ENCODE measurements around the gene LILRB2.
"Not testable (repeated sequence)": the region's sequence is repeated elsewhere in the genome, so short reads cannot be mapped to it uniquely, and the experiment has no call there.

The LILRB2 gene

GRCh38 chr19:54294539-54294938 lies 13.6 kb upstream of the LILRB2 start:
- H3K9me3 ChIP-seq = no peaks in the 10 kb centered on the region
- H3K4me3 ChIP-seq (ENCODE audit: low read depth, low read length) = no peak overlapping the region
- TF ChIP-seq CTCF (IDR thresholded peaks at IDR 0.05; ENCODE audit: low read depth, low read length) = no peak
- DNase-seq = no peak
- H3K27me3 ChIP-seq = peaks cover 17% of the 10 kb centered on the region
- no peaks in the 10 kb centered on the region for H3K4me1 ChIP-seq
- H3K36me3 ChIP-seq = no peaks in the 10 kb centered on the region

GRCh38 chr19:54289160-54289559 lies 8.2 kb upstream of the LILRB2 start:
- DNase-seq; H3K4me1 ChIP-seq; H3K9me3 ChIP-seq; H3K4me3 ChIP-seq (ENCODE audit: low read depth, low read length); H3K36me3 ChIP-seq: not testable (repeated sequence)
- H3K27me3 ChIP-seq = peaks cover 11% of the 10 kb centered on the region

- Histone ChIP-seq H3K4me3 (ENCODE audit: low read depth, low read length) (no peak overlapping the region), H3K27me3 (peaks cover 28% of the 10 kb centered on the region), H3K36me3 (no peaks in the 10 kb centered on the region), H3K9me3 (no peaks in the 10 kb centered on the region), H3K4me1 (no peaks in the 10 kb centered on the region)
- TF ChIP-seq CTCF (IDR thresholded peaks at IDR 0.05; ENCODE audit: low read depth, low read length) = no peak
- no peak for DNase-seq
Measured at GRCh38 chr19:54287456-54287855, 6.5 kb upstream of the LILRB2 start.

GRCh38 chr19:54286283-54286682 lies 5.4 kb upstream of the LILRB2 start:
- DNase-seq; H3K36me3 ChIP-seq; H3K4me1 ChIP-seq; H3K4me3 ChIP-seq (ENCODE audit: low read depth, low read length); H3K9me3 ChIP-seq: not testable (repeated sequence)
- peaks cover 33% of the 10 kb centered on the region for H3K27me3 ChIP-seq

GRCh38 chr19:54285427-54286056 lies 4.6 kb upstream of the LILRB2 start:
- H3K4me3 ChIP-seq (ENCODE audit: low read depth, low read length); H3K36me3 ChIP-seq; DNase-seq; H3K4me1 ChIP-seq; H3K9me3 ChIP-seq: not testable (repeated sequence)
- peaks cover 37% of the 10 kb centered on the region for H3K27me3 ChIP-seq

GRCh38 chr19:54282686-54283470 lies 2.0 kb upstream of the LILRB2 start:
- Histone ChIP-seq H3K4me3 (ENCODE audit: low read depth, low read length) (no peak overlapping the region), H3K27me3 (peaks cover 41% of the 10 kb centered on the region), H3K9me3 (no peaks in the 10 kb centered on the region), H3K36me3 (no peaks in the 10 kb centered on the region), H3K4me1 (no peaks in the 10 kb centered on the region)
- DNase-seq = no peak
- TF ChIP-seq CTCF (IDR thresholded peaks at IDR 0.05; ENCODE audit: low read depth, low read length) = no peak

- H3K9me3 ChIP-seq; H3K36me3 ChIP-seq; DNase-seq; H3K4me1 ChIP-seq; H3K4me3 ChIP-seq (ENCODE audit: low read depth, low read length): not testable (repeated sequence)
- peaks cover 39% of the 10 kb centered on the region for H3K27me3 ChIP-seq
Measured at GRCh38 chr19:54281729-54282075, 792 bp upstream of the LILRB2 start.

- H3K36me3 ChIP-seq; H3K9me3 ChIP-seq; DNase-seq; H3K4me3 ChIP-seq (ENCODE audit: low read depth, low read length); H3K4me1 ChIP-seq: not testable (repeated sequence)
- peaks cover 43% of the 10 kb centered on the region for H3K27me3 ChIP-seq
Measured at GRCh38 chr19:54280441-54280840, 469 bp downstream of the LILRB2 start.

- not testable (repeated sequence) for H3K36me3 ChIP-seq; H3K9me3 ChIP-seq; H3K4me1 ChIP-seq; H3K4me3 ChIP-seq (ENCODE audit: low read depth, low read length); DNase-seq
- H3K27me3 ChIP-seq = peaks cover 43% of the 10 kb centered on the region
Measured at GRCh38 chr19:54280025-54280424, 885 bp downstream of the LILRB2 start.

Data from BE2C (cell line).